ENCODE results near the gene FGF1.

The FGF1 gene

DNA sequence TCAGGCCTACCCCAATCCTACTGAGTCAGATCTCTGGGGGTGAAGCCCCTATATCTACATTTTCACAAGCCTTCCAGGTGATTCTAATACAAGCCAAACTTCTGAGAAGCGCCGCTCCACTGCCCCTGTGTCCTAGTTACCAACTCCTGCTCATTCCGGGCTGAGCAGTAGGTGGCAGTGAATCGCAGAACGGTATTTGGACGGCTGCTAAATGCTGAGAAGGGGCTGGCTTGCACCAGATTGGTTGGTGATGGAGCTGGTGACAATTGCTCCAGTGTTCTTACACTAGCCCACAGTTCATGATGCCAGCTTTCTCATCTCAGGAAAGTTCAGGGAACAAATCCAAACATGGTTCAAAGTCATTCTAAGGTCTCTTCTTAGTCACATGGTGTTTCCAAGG, 31.1 kb upstream of the FGF1 start:
- Histone ChIP-seq H3K4me3 (no peak overlapping the region), H3K27me3 (no peaks in the 10 kb centered on the region), H3K4me1 (peaks cover 0 to 15% (median 9%) of the 10 kb centered on the region in 4 donors), H3K9me3 (no peaks in the 10 kb centered on the region), H3K36me3 (no peaks in the 10 kb centered on the region), H3K27ac (peak overlapping the region in 1 of 2 donors; percentile 15)
- TF ChIP-seq, protein P1, sequence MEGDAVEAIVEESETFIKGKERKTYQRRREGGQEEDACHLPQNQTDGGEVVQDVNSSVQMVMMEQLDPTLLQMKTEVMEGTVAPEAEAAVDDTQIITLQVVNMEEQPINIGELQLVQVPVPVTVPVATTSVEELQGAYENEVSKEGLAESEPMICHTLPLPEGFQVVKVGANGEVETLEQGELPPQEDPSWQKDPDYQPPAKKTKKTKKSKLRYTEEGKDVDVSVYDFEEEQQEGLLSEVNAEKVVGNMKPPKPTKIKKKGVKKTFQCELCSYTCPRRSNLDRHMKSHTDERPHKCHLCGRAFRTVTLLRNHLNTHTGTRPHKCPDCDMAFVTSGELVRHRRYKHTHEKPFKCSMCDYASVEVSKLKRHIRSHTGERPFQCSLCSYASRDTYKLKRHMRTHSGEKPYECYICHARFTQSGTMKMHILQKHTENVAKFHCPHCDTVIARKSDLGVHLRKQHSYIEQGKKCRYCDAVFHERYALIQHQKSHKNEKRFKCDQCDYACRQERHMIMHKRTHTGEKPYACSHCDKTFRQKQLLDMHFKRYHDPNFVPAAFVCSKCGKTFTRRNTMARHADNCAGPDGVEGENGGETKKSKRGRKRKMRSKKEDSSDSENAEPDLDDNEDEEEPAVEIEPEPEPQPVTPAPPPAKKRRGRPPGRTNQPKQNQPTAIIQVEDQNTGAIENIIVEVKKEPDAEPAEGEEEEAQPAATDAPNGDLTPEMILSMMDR (IDR thresholded peaks at IDR 0.05), result peak; percentile 40 to 43
- peak; percentile 41 to 73 for DNase-seq
- intact Hi-C loops (cut with DNase I; ENCODE audit: low total_unique reads), result loop anchor here (5.0 kb wide), 1 partner anchor 50 kb away; no protein-coding TSS in a partner anchor

DNA sequence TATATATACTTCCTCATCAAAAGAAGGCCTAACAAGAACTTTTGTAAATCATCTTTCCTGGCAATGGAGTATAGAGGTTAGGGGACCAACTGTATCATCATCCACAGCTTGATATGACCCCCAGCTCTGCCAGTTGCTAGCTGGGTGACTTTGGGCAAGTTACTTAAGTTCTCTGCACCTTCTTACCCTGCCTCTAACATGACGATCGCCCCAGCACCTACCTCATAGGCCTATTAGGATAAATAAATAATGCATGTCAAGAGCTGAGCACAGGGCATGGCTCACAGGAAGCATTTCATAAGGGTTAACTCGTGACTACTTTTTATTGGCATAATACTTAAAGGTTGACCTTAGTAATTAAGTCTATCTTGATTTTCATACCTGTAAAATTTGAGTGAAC, 29.4 kb upstream of the FGF1 start:
- no peak for DNase-seq
- TF ChIP-seq, protein P1 (IDR thresholded peaks at IDR 0.05), result no peak
- Histone ChIP-seq H3K4me1 (peaks cover 0 to 15% (median 6%) of the 10 kb centered on the region in 4 donors), H3K4me3 (no peak overlapping the region), H3K36me3 (no peaks in the 10 kb centered on the region), H3K9me3 (no peaks in the 10 kb centered on the region), H3K27ac (no peak overlapping the region), H3K27me3 (no peaks in the 10 kb centered on the region)
- intact Hi-C loops (cut with DNase I; ENCODE audit: low total_unique reads), result loop anchor here (5.0 kb wide), 1 partner anchor 52 kb away; no protein-coding TSS in a partner anchor

DNA sequence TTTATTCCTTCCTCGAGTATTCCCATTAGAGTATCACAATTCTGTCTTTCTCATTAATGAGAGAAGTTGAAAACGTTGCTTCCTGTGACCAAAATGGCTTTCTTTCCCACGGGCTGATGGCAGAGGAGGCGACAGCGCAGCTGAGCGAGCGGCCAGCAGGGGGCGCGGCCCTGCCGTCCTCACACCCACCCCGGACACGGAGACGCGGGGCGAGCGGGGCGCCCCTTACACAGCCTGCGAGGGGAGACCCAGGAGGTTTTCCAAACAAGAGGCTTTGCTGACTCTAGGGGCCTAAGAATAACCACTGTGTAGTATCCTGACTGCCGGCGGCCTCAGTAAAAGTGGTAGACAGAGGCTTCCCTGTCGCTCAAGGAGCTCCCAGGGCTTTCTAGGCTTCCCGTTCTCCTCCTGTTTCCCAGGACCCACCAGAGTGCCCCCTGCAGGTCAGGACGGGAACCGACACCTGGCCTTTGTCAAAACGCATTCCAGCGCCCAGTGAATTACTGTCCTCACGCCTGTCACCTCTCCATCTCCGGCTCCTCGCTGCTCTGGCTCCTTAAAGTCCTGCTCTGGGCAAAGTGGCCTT, 27.3 kb upstream of the FGF1 start:
- Histone ChIP-seq H3K9me3 (no peaks in the 10 kb centered on the region), H3K4me1 (peaks cover 0 to 15% (median 6%) of the 10 kb centered on the region in 4 donors), H3K4me3 (peak overlapping the region; percentile 50 to 52), H3K36me3 (no peaks in the 10 kb centered on the region), H3K27me3 (no peaks in the 10 kb centered on the region), H3K27ac (peak overlapping the region; percentile 75 to 77)
- TF ChIP-seq, protein P1 (IDR thresholded peaks at IDR 0.05), result peak; percentile 94 to 96
- DNase-seq, result peak; percentile 83 to 90
- intact Hi-C loops (cut with DNase I; ENCODE audit: low total_unique reads), result no loop called here

DNA sequence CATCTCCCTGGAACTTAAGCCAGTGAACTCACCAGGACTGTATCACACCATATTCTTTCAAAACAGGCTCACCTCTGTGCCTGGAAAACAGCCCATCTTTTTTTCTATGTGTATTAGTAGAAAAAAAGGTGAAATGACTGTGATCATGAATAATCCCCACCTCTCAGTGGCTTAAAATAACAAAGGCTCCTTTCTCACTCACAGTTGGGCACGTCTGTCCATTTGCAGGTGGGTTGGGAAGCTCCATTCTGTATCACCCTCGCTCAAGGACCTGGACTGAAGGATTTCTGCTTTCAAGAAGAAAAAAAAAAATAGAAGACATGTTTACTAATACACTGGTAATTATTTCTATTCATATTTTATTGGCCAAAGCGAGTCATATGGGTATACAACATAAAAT, 17.3 kb upstream of the FGF1 start:
- intact Hi-C loops (cut with DNase I; ENCODE audit: low total_unique reads), result no loop called here
- H3K27ac ChIP-seq, result no peak overlapping the region

DNA sequence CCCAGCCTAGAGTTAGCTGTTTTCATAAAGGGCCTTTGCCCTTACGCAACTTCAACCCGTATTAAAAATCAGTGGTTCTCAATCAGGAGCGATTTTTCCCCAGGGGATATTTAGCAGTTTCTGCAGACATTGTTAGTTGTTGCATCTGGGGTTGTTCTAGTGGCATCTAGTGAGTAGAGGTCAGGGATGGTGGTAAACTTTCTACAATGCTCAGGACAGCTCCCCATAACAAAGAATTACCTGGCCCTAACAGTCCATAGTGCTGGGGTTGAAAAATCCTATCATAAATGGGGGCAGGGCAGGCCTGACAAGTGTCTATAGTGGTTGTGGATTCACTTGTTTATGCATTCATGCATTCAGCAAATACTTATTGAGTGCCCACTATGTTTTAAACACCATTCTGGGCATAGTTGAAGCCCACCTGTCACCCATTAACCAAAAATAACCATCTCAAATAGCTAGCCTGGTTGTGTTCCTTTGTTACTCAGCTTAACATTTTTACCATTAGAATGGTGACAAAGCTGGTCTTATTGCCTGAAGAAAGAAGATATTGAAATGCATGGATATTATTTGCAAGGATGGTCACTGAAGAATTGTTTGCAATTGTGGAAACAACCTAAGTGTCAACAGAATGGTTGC, 15.9 kb upstream of the FGF1 start:
- no peak overlapping the region for H3K27ac ChIP-seq
- TF ChIP-seq, protein P1 (IDR thresholded peaks at IDR 0.05), result no peak
- intact Hi-C loops (cut with DNase I; ENCODE audit: low total_unique reads), result no loop called here
- no peaks in the 10 kb centered on the region for H3K9me3 ChIP-seq
- no peak overlapping the region for H3K4me3 ChIP-seq
- peaks cover 6 to 23% (median 19%) of the 10 kb centered on the region in 4 donors for H3K4me1 ChIP-seq
- no peaks in the 10 kb centered on the region for H3K36me3 ChIP-seq
- H3K27me3 ChIP-seq, result no peaks in the 10 kb centered on the region
- no peak for DNase-seq

More for the DNA sequence above, 17.3 kb upstream of the FGF1 start:
- TF ChIP-seq, protein P1 (IDR thresholded peaks at IDR 0.05), result no peak
- H3K9me3 ChIP-seq, result no peaks in the 10 kb centered on the region
- H3K4me1 ChIP-seq, result peaks cover 0 to 9% (median 9%) of the 10 kb centered on the region in 4 donors
- no peak overlapping the region for H3K4me3 ChIP-seq
- DNase-seq, result no peak
- no peaks in the 10 kb centered on the region for H3K27me3 ChIP-seq
- H3K36me3 ChIP-seq, result no peaks in the 10 kb centered on the region
